HuH-7.5 (cell line): ENCODE data around the gene ASMTL.
"Not testable (repeated sequence)": the region's sequence is repeated elsewhere in the genome, so short reads cannot be mapped to it uniquely, and the experiment has no call there.

Experiments
- DNase-seq: peaks from one replicate; pipeline ENCODE4 v3.0.0; 2011; ENCODE audit warnings: low spot score

ASMTL gene

GRCh38 chrX:1453951-1454785, 1.5 kb upstream of the ASMTL start:
- peak; percentile 52 for DNase-seq

- DNase-seq = no peak
These were observed 680 bp upstream of the ASMTL start for GRCh38 chrX:1453395-1453783.

GRCh38 chrX:1451661-1452515, 821 bp downstream of the ASMTL start:
- DNase-seq = no peak

- DNase-seq = no peak
These were observed 1.5 kb downstream of the ASMTL start for GRCh38 chrX:1451251-1451660.

- no peak for DNase-seq
These were observed 2.1 kb downstream of the ASMTL start for GRCh38 chrX:1450361-1451161.

GRCh38 chrX:1449823-1450149, 2.9 kb downstream of the ASMTL start:
- no peak for DNase-seq

- DNase-seq = no peak
These were observed 3.5 kb downstream of the ASMTL start for GRCh38 chrX:1449036-1449822.

- not testable (repeated sequence) for DNase-seq
These were observed 4.1 kb downstream of the ASMTL start for GRCh38 chrX:1448573-1449001.

- DNase-seq = not testable (repeated sequence)
These were observed 4.6 kb downstream of the ASMTL start for GRCh38 chrX:1447969-1448572.

- DNase-seq = not testable (repeated sequence)
These were observed 5.4 kb downstream of the ASMTL start for GRCh38 chrX:1446984-1447968.

- no peak for DNase-seq
These were observed 7.9 kb downstream of the ASMTL start for GRCh38 chrX:1444561-1445500.

GRCh38 chrX:1443496-1444075, 9.1 kb downstream of the ASMTL start:
- DNase-seq = no peak

GRCh38 chrX:1442724-1443367, 9.9 kb downstream of the ASMTL start:
- no peak for DNase-seq

GRCh38 chrX:1442016-1442665, 10.6 kb downstream of the ASMTL start:
- DNase-seq = no peak

- DNase-seq = no peak
These were observed 12.2 kb downstream of the ASMTL start for GRCh38 chrX:1440506-1440905.

GRCh38 chrX:1435241-1435895, 17.3 kb downstream of the ASMTL start:
- DNase-seq = no peak

GRCh38 chrX:1434871-1435240, 17.9 kb downstream of the ASMTL start:
- no peak for DNase-seq
